ENCODE results near the gene ZFP14.

Gene ZFP14

GRCh38 chr19:36409841-36410240, 30.8 kb upstream of the ZFP14 start:
- Histone ChIP-seq H3K4me3 (no peak overlapping the region), H3K27ac (no peak overlapping the region)
- DNase-seq (ENCODE audit: low spot score), result no peak
- TF ChIP-seq, protein P1, sequence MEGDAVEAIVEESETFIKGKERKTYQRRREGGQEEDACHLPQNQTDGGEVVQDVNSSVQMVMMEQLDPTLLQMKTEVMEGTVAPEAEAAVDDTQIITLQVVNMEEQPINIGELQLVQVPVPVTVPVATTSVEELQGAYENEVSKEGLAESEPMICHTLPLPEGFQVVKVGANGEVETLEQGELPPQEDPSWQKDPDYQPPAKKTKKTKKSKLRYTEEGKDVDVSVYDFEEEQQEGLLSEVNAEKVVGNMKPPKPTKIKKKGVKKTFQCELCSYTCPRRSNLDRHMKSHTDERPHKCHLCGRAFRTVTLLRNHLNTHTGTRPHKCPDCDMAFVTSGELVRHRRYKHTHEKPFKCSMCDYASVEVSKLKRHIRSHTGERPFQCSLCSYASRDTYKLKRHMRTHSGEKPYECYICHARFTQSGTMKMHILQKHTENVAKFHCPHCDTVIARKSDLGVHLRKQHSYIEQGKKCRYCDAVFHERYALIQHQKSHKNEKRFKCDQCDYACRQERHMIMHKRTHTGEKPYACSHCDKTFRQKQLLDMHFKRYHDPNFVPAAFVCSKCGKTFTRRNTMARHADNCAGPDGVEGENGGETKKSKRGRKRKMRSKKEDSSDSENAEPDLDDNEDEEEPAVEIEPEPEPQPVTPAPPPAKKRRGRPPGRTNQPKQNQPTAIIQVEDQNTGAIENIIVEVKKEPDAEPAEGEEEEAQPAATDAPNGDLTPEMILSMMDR (IDR thresholded peaks at IDR 0.05), result no peak

DNA sequence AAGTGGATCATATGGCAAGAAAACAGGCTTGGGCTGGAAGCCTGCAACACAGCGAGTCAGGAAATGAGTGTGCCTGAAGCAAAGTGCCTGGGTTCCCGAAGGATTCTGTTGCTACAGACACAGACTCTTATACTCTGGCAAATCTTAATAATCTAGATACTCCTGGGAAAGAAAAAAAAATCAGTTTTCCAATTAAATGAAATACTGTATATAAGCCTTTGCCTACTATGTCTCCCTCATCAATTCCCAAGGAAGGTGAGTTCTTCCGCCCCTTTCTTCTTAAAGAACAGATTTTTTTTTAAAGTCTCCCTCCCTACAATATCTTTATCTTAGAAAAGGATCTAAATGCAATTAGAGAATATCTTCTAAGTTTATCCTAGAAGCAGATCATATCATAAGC, 29.1 kb upstream of the ZFP14 start:
- Histone ChIP-seq H3K27ac (no peak overlapping the region), H3K4me3 (no peak overlapping the region)
- DNase-seq (ENCODE audit: low spot score), result no peak
- TF ChIP-seq, protein P1 (IDR thresholded peaks at IDR 0.05), result no peak

GRCh38 chr19:36404498-36404897, 25.5 kb upstream of the ZFP14 start:
- Histone ChIP-seq H3K27ac (no peak overlapping the region), H3K4me3 (no peak overlapping the region)
- no peak for DNase-seq (ENCODE audit: low spot score)
- TF ChIP-seq, protein P1 (IDR thresholded peaks at IDR 0.05), result no peak

DNA sequence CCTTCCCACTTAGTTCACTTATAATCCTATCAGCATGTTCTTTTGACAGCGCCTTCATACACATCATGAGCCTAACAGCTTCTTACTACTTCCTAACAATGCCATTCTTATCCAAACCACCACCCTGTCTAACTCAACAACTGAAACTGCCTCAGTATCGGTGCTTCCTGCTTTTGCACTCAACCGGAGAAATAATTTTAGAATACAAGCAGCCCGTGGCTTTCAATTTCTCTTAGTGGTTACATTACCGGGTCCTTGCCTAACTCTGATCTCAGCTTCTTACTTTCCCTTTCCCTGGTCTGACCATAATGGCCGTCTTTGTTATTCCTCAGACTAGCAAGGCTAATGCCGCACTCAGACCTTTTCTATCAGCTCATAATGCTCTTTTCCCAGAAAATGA, 22.5 kb upstream of the ZFP14 start:
- TF ChIP-seq, protein P1 (IDR thresholded peaks at IDR 0.05), result no peak
- H3K4me3 ChIP-seq, result no peak overlapping the region
- H3K27ac ChIP-seq, result no peak overlapping the region
- DNase-seq (ENCODE audit: low spot score), result no peak

DNA sequence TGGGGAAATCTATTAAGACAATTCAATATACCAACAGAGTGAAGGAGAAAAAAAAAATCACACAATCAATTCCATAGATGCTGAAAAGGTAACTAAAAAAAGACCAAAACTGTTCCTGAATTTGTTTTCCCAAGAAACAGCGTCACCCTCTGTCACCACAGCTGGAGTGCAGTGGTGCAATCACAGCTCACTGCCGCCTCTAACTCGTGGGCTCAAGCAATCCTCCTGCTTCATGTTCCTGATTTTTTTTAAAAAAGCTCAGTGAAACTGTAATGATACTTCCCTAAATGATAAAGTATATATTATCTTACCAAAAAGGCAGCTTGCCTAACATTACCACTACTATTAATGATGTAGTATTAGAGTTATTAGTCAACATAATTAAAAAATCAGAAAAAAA, 19.6 kb upstream of the ZFP14 start:
- TF ChIP-seq, protein P1 (IDR thresholded peaks at IDR 0.05), result no peak
- DNase-seq (ENCODE audit: low spot score), result no peak
- Histone ChIP-seq H3K27ac (no peak overlapping the region), H3K4me3 (no peak overlapping the region)

DNA sequence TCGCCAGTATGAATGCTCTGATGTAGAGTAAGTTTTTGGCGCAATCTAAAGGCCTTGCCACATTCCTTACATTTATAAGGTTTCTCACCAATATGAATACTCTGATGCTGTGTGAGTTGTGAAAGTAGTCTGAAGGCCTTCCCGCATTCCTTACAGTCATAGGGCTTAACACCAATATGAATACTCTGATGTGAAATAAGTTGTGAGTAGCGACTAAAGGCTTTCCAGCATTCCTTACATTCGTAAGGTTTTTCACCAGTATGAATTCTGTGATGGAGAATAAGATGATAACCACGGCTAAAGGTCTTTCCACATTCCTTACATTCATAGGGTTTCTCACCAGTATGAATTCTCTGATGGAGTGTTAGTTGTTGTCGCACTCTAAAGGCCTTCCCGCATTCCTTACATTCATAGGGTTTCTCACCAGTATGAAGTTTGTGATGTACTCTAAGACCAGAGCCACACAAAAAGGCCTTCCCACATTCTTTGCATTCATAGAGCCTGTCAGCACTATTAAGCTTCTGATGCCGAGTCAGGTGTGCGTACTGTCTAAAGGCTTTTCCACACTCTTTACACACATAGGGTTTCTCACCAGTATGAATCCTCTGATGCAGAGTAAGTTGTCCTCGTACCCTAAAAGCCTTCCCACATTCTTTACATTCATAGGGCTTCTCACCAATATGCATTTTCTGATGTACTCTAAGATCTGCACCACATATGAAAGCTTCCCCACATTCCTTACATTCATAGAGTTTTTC, 14.1 kb upstream of the ZFP14 start:
- Histone ChIP-seq H3K27ac (no peak overlapping the region), H3K4me3 (peak overlapping the region; percentile 5)
- TF ChIP-seq, protein P1 (IDR thresholded peaks at IDR 0.05), result no peak
- DNase-seq (ENCODE audit: low spot score), result no peak

- TF ChIP-seq, protein P1 (IDR thresholded peaks at IDR 0.05), result no peak
- Histone ChIP-seq H3K4me3 (peak overlapping the region; percentile 83), H3K27ac (peak overlapping the region in 1 of 2 donors; percentile 88)
- no peak for DNase-seq (ENCODE audit: low spot score)
Measured at GRCh38 chr19:36379510-36379819, 464 bp upstream of the ZFP14 start.
